Mesenchymal stem cell (in vitro differentiated cells and primary cell): ENCODE data around the gene EFNA2.

Experiments
- DNase-seq: peaks from one replicate; pipeline ENCODE4 v3.0.0-alpha.2; 2013
- H2AFZ ChIP-seq: one replicate; pipeline ENCODE4 v1.6.1; 2013; ENCODE audit warnings: low read depth, mild to moderate bottlenecking, control low read depth, inconsistent platforms, low read length, moderate library complexity
- H2AK5ac ChIP-seq: 2 replicates; pipeline ENCODE4 v1.6.1; 2013; ENCODE audit warnings: low read length, moderate library complexity, mild to moderate bottlenecking, inconsistent platforms; ENCODE audit not compliant: severe bottlenecking
- H2BK120ac ChIP-seq: one replicate; pipeline ENCODE4 v1.6.1; 2013; ENCODE audit warnings: low read depth, mild to moderate bottlenecking, inconsistent platforms, low read length, moderate library complexity
- H2BK12ac ChIP-seq, 2 experiments: one replicate each; pipeline ENCODE4 v1.6.1; 2013; ENCODE audit warnings: inconsistent platforms in 2 of 2, low read length in 2 of 2, mild to moderate bottlenecking in 2 of 2, moderate library complexity in 2 of 2, control low read depth in 1 of 2
- H2BK15ac ChIP-seq: one replicate; pipeline ENCODE4 v1.6.1; 2013; ENCODE audit warnings: mild to moderate bottlenecking, low read depth, inconsistent platforms; ENCODE audit not compliant: poor library complexity, severe bottlenecking
- H2BK5ac ChIP-seq: 2 replicates; pipeline ENCODE4 v1.6.1; 2013; ENCODE audit warnings: low read depth, mild to moderate bottlenecking, low read length, control low read depth, inconsistent platforms; ENCODE audit not compliant: poor library complexity, severe bottlenecking
- H3K14ac ChIP-seq, 2 experiments: one replicate each; pipeline ENCODE4 v1.6.1; 2013; ENCODE audit warnings: inconsistent platforms in 2 of 2, low read length in 2 of 2, control low read depth in 1 of 2, mild to moderate bottlenecking in 1 of 2, moderate library complexity in 1 of 2
- H3K18ac ChIP-seq, 2 experiments: one replicate each; pipeline ENCODE4 v1.6.1; 2013; ENCODE audit warnings: inconsistent platforms in 2 of 2, low read length in 2 of 2, control low read depth in 1 of 2, low read depth in 1 of 2, mild to moderate bottlenecking in 1 of 2
- H3K23ac ChIP-seq, 2 experiments: one replicate each; pipeline ENCODE4 v1.6.1; 2013; ENCODE audit warnings: inconsistent platforms in 2 of 2, low read length in 2 of 2, mild to moderate bottlenecking in 2 of 2, moderate library complexity in 2 of 2, control low read depth in 1 of 2
- H3K27ac ChIP-seq: 2 replicates; pipeline ENCODE4 v1.5.1; 2013; ENCODE audit warnings: mild to moderate bottlenecking, moderate library complexity, low read length, control low read depth, inconsistent platforms; ENCODE audit not compliant: poor library complexity, severe bottlenecking
- H3K27me3 ChIP-seq, 2 experiments: 2 replicates each; pipeline versions ENCODE4 v1.6.1 to v1.7.0; 2013; ENCODE audit warnings: low read length in 2 of 2, mild to moderate bottlenecking in 2 of 2, moderate library complexity in 2 of 2, control low read depth in 1 of 2, inconsistent platforms in 1 of 2; ENCODE audit not compliant: control insufficient read depth in 1 of 2, insufficient read depth in 1 of 2
- H3K36me3 ChIP-seq, 2 experiments: 2 replicates each; pipeline versions ENCODE4 v1.6.1 to v1.7.0; 2013; ENCODE audit warnings: low read length in 2 of 2, control low read depth in 1 of 2, inconsistent platforms in 1 of 2, low read depth in 1 of 2, mild to moderate bottlenecking in 1 of 2; ENCODE audit not compliant: insufficient read depth in 2 of 2, control insufficient read depth in 1 of 2
- H3K4ac ChIP-seq, 2 experiments: one replicate each; pipeline ENCODE4 v1.6.1; 2013; ENCODE audit warnings: inconsistent platforms in 2 of 2, low read length in 2 of 2, mild to moderate bottlenecking in 2 of 2, moderate library complexity in 2 of 2, control low read depth in 1 of 2, low read depth in 1 of 2
- H3K4me1 ChIP-seq: 2 replicates; pipeline ENCODE4 v1.6.1; 2013; ENCODE audit warnings: low read depth, low read length, control low read depth; ENCODE audit not compliant: control insufficient read depth, insufficient read depth
- H3K4me2 ChIP-seq: 2 replicates; pipeline ENCODE4 v1.6.1; 2013; ENCODE audit warnings: low read length, mild to moderate bottlenecking, inconsistent platforms; ENCODE audit not compliant: poor library complexity, severe bottlenecking
- H3K4me3 ChIP-seq, 2 experiments: 2 replicates each; pipeline versions ENCODE4 v1.5.1 to v1.7.0; 2013; ENCODE audit warnings: low read length in 2 of 2, mild to moderate bottlenecking in 2 of 2, control low read depth in 1 of 2, low read depth in 1 of 2; ENCODE audit not compliant: insufficient read depth in 1 of 2
- H3K79me1 ChIP-seq: replicated peaks from 2 replicates; pipeline ENCODE4 v1.6.1; 2013; ENCODE audit warnings: mild to moderate bottlenecking, control low read depth, low read length, inconsistent platforms; ENCODE audit not compliant: poor library complexity, severe bottlenecking
- H3K9ac ChIP-seq: 2 replicates; pipeline ENCODE4 v1.7.0; 2013; ENCODE audit warnings: mild to moderate bottlenecking, low read length, moderate library complexity
- H3K9me3 ChIP-seq: 2 replicates; pipeline ENCODE4 v1.7.0; 2013; ENCODE audit warnings: mild to moderate bottlenecking, low read length; ENCODE audit not compliant: control insufficient read depth
- H4K8ac ChIP-seq: one replicate; pipeline ENCODE4 v1.6.1; 2013; ENCODE audit warnings: inconsistent platforms, mild to moderate bottlenecking, low read length, moderate library complexity
- H4K91ac ChIP-seq: one replicate; pipeline ENCODE4 v1.6.1; 2013; ENCODE audit warnings: mild to moderate bottlenecking, low read length, inconsistent platforms
- WGBS: methylation state at CpG from one replicate; pipeline ENCODE4 v1.1.7; 2013; ENCODE audit warnings: mixed read lengths; 5-methylcytosine and 5-hydroxymethylcytosine counted together

Gene EFNA2

DNA sequence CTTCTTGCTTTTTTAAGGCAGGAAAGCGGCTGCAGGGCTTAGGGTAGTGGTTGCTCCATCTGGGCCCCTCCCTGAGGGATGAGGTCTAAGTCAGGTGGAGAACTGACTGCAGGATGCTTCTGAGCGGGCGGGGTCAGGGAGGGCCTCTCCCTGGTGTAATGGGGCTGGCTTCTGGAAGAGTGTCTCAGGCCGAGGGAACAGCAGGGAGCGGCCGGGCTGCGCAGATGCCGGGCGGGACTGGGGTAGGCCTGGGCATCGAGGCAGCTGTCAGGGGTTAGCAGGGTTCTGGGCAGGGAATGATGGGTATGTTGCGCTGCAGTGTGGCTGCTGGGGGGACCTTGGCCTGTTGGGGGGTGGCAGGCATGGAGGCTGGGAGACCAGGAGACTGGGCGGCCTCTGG is 7.6 kb upstream of the EFNA2 start:
- Histone ChIP-seq H3K4ac (no peak overlapping the region), H2AK5ac (no peak overlapping the region), H3K18ac (peak overlapping the region in 1 of 2 experiments; percentile 16), H3K27me3 (peaks cover 0 to 4% of the 10 kb centered on the region in 2 experiments), H4K91ac (peak overlapping the region; percentile 11), H2AFZ (no peak overlapping the region), H2BK5ac (no peak overlapping the region), H4K8ac (no peak overlapping the region), H3K27ac (no peak overlapping the region), H3K36me3 (peaks cover 38 to 64% of the 10 kb centered on the region in 2 experiments), H3K4me1 (peaks cover 27% of the 10 kb centered on the region), H3K23ac (no peak overlapping the region), H3K9ac (no peak overlapping the region), H3K14ac (no peak overlapping the region), H2BK15ac (no peak overlapping the region), H3K4me2 (no peak overlapping the region), H3K9me3 (no peaks in the 10 kb centered on the region), H2BK12ac (no peak overlapping the region), H2BK120ac (no peak overlapping the region), H3K79me1 (peaks cover 22% of the 10 kb centered on the region), H3K4me3 (no peak overlapping the region)
- DNase-seq = no peak
- 92% methylated on average over 12 of the region's 12 CpGs for WGBS

DNA sequence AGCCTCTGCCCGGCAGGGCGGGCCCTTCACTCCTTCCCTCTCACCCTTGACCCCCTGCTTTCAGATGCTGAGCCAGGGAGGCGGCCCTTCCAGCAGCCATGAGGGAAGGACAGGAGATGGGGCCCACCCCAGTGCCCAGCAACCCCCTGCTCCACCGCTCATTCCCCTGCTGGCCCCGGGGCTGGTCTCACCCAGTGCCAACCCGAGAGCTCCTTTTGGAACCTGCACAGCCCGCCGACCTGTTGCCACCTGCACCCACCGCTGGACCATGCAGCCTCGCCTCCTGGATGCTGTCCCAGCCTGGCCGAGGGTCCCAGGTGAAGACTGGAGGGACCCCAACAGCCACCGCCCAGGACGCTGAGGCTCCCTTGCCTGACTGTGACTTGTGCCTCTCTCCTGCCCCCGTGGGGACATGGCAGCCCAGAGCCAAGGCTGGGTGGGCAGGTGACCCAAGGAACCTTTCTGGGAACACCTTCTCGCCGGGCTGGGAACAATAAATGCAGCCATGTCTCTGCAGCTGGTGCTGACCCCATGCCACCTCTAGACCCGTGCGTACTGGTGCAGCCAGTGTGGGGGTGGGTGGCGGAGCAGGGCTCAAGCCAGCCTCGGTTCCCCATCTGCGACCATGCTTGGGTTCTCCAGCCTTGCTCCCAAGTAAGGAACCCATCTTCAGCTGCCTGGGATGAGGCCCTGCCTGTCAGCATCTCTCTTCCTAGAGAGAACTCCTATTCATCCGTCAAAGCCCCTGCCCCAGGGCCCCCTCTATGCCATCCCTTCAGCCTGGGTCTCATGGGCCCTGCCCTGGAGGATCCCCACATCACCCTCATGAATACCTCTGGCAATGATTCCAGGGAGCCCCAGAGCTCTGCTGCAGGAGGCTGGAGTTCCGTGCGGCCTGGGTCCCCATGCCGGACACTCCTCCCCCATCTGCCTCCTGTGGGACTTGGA is 6.7 kb upstream of the EFNA2 start:
- no peak overlapping the region for H3K14ac ChIP-seq
- DNase-seq = no peak
- no peak overlapping the region for H3K4me3 ChIP-seq
- H3K27me3 ChIP-seq = peaks cover 4 to 13% of the 10 kb centered on the region in 2 experiments
- no peak overlapping the region for H3K9ac ChIP-seq
- H4K8ac ChIP-seq = no peak overlapping the region
- H3K79me1 ChIP-seq = peaks cover 22% of the 10 kb centered on the region
- H3K9me3 ChIP-seq = no peaks in the 10 kb centered on the region
- H2BK12ac ChIP-seq = no peak overlapping the region
- H3K4me1 ChIP-seq = peaks cover 22% of the 10 kb centered on the region
- H2BK5ac ChIP-seq = no peak overlapping the region
- no peak overlapping the region for H3K18ac ChIP-seq
- 95% methylated on average over 25 of the region's 25 CpGs for whole genome bisulfite sequencing
- no peak overlapping the region for H3K4me2 ChIP-seq
- H2AK5ac ChIP-seq = no peak overlapping the region
- H3K23ac ChIP-seq = no peak overlapping the region
- H4K91ac ChIP-seq = no peak overlapping the region
- no peak overlapping the region for H3K27ac ChIP-seq
- no peak overlapping the region for H2BK120ac ChIP-seq
- no peak overlapping the region for H2BK15ac ChIP-seq
- H3K36me3 ChIP-seq = peaks cover 28 to 55% of the 10 kb centered on the region in 2 experiments
- no peak overlapping the region for H3K4ac ChIP-seq
- H2AFZ ChIP-seq = no peak overlapping the region

DNA sequence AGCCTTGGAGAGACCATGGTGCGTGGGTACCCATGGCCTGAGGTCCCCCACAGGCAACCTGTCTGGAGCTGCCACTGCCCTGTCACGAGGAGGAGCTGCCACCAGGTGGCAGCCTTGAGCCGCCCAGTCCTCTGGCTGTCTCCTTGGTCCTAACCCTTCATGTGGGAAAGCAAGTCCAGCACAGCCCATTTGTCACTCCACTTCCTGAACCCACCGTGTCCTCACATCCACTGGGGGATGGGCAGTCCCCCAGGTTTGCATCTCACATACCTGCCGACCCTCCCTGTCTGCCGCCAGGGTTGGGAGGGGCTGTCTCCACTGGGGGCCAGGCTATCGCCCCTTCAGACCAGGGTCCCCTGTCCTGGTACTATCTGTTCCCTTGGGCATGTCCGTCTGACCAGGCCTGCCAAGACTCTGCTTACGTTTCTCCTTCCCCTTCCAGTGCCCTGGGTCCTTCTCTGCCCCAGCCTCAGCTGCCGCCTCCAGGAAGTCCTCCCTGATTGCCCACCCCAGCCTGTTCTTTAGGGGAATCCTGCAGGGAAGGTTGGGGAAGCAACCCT is 5.8 kb upstream of the EFNA2 start:
- no peak overlapping the region for H2BK15ac ChIP-seq
- no peak overlapping the region for H3K14ac ChIP-seq
- H3K23ac ChIP-seq = no peak overlapping the region
- H2AFZ ChIP-seq = no peak overlapping the region
- H2BK120ac ChIP-seq = no peak overlapping the region
- H3K4me2 ChIP-seq = no peak overlapping the region
- no peak overlapping the region for H3K9ac ChIP-seq
- H2BK5ac ChIP-seq = no peak overlapping the region
- WGBS = 29% methylated on average over 10 of the region's 10 CpGs
- H3K36me3 ChIP-seq = peaks cover 20 to 46% of the 10 kb centered on the region in 2 experiments
- no peak overlapping the region for H3K4me3 ChIP-seq
- no peak overlapping the region for H3K4ac ChIP-seq
- no peak overlapping the region for H4K91ac ChIP-seq
- DNase-seq = peak; percentile 85
- peaks cover 13 to 22% of the 10 kb centered on the region in 2 experiments for H3K27me3 ChIP-seq
- H3K18ac ChIP-seq = no peak overlapping the region
- no peaks in the 10 kb centered on the region for H3K9me3 ChIP-seq
- H3K4me1 ChIP-seq = peaks cover 14% of the 10 kb centered on the region
- H3K79me1 ChIP-seq = peaks cover 22% of the 10 kb centered on the region
- H2AK5ac ChIP-seq = no peak overlapping the region
- no peak overlapping the region for H2BK12ac ChIP-seq
- no peak overlapping the region for H3K27ac ChIP-seq
- no peak overlapping the region for H4K8ac ChIP-seq
